Measurements from ENCODE around the gene NSD1. TPM values are rescaled to one million over a fixed set of nuclear protein-coding genes. Genes with fewer than 3 reads are reported as not detected.

The NSD1 gene
- total RNA-seq, 2 experiments from 2014 or later: 87.6 to 93.3 TPM

GRCh38 chr5:177128551-177128981 is 5.0 kb upstream of the NSD1 start:
- no peak for TF ChIP-seq CTCF (IDR thresholded peaks at IDR 0.05)
- peaks cover 31% of the 10 kb centered on the region for H3K4me1 ChIP-seq (ENCODE audit: insufficient read depth, low read length)
- H3K9me3 Mint-ChIP-seq: no peaks in the 10 kb centered on the region
- H3K27ac ChIP-seq (ENCODE audit: low read depth in 1 of 2, low read length in 2 of 2): no peak overlapping the region
- peak overlapping the region; percentile 44 for H3K4me3 Mint-ChIP-seq
- no peaks in the 10 kb centered on the region for H3K27me3 Mint-ChIP-seq
- ChIA-PET POLR2A (interaction anchor here (0.6 kb wide), 1 partner anchor 10 kb away, joined by 3 read pairs; no protein-coding TSS in a partner anchor), CTCF (interaction anchor here (0.6 to 1.8 kb wide), 4 partner anchors 15 to 66 kb away, joined by 3 to 8 read pairs (median 3); no protein-coding TSS in a partner anchor)
- DNase-seq: peak in 4 of 14 experiments; percentile 44 to 71 (median 53)
- intact Hi-C loops (cut with DNase I, micrococcal nuclease): no loop called here
- H3K27me3 ChIP-seq (ENCODE audit: control insufficient read depth in 1 of 2, insufficient read depth in 2 of 2, low read length in 2 of 2): no peaks in the 10 kb centered on the region
- no peak overlapping the region for H3K4me3 ChIP-seq (ENCODE audit: low read length)
- peaks cover 7% of the 10 kb centered on the region for H3K36me3 Mint-ChIP-seq (ENCODE audit: low read depth)
- no peaks in the 10 kb centered on the region for H3K9me3 ChIP-seq (ENCODE audit: control insufficient read depth in 1 of 2, insufficient read depth in 1 of 2, low read length in 2 of 2)
- no peaks in the 10 kb centered on the region for H3K36me3 ChIP-seq (ENCODE audit: insufficient read depth, low read length)
- peaks cover 43% of the 10 kb centered on the region for H3K4me1 Mint-ChIP-seq (ENCODE audit: low read depth)
- peak overlapping the region; percentile 92 for H3K27ac Mint-ChIP-seq
- no peak for ATAC-seq (ENCODE audit: poor library complexity)

- no peak for DNase-seq
- no peak for TF ChIP-seq CTCF (IDR thresholded peaks at IDR 0.05)
- peaks cover 6% of the 10 kb centered on the region for H3K36me3 ChIP-seq (ENCODE audit: insufficient read depth, low read length)
- Mint-ChIP-seq H3K4me3 (peak overlapping the region; percentile 68), H3K36me3 (ENCODE audit: low read depth) (peaks cover 18% of the 10 kb centered on the region), H3K27ac (peak overlapping the region; percentile 92), H3K4me1 (ENCODE audit: low read depth) (peaks cover 49% of the 10 kb centered on the region), H3K27me3 (no peaks in the 10 kb centered on the region), H3K9me3 (no peaks in the 10 kb centered on the region)
- H3K4me1 ChIP-seq (ENCODE audit: insufficient read depth, low read length): peaks cover 39% of the 10 kb centered on the region
- no peaks in the 10 kb centered on the region for H3K27me3 ChIP-seq (ENCODE audit: control insufficient read depth in 1 of 2, insufficient read depth in 2 of 2, low read length in 2 of 2)
- no peak overlapping the region for H3K27ac ChIP-seq (ENCODE audit: low read depth in 1 of 2, low read length in 2 of 2)
- intact Hi-C loops (cut with DNase I, micrococcal nuclease): loop anchor here in 1 of 2 experiments (1.0 to 10.0 kb wide), 6 partner anchors 12 to 1497 kb away; partner anchors contain the start of genes CLK4, LMAN2, PRELID1 and RAB24
- ChIA-PET CTCF (interaction anchor here (1.0 kb wide), 1 partner anchor 10 kb away, joined by 3 read pairs; no protein-coding TSS in a partner anchor), POLR2A (no interaction called here)
- no peak for ATAC-seq (ENCODE audit: poor library complexity)
- no peak overlapping the region for H3K4me3 ChIP-seq (ENCODE audit: low read length)
- no peaks in the 10 kb centered on the region for H3K9me3 ChIP-seq (ENCODE audit: control insufficient read depth in 1 of 2, insufficient read depth in 1 of 2, low read length in 2 of 2)
Measured at GRCh38 chr5:177130211-177131018, 3.2 kb upstream of the NSD1 start.

GRCh38 chr5:177131019-177131320 is 2.6 kb upstream of the NSD1 start:
- H3K36me3 ChIP-seq (ENCODE audit: insufficient read depth, low read length): peaks cover 11% of the 10 kb centered on the region
- no peak for DNase-seq
- no peak for ATAC-seq (ENCODE audit: poor library complexity)
- no peak overlapping the region for H3K4me3 ChIP-seq (ENCODE audit: low read length)
- Mint-ChIP-seq H3K9me3 (no peaks in the 10 kb centered on the region), H3K4me1 (ENCODE audit: low read depth) (peaks cover 54% of the 10 kb centered on the region), H3K4me3 (peak overlapping the region; percentile 88), H3K27ac (peak overlapping the region; percentile 92), H3K36me3 (ENCODE audit: low read depth) (peaks cover 23% of the 10 kb centered on the region), H3K27me3 (no peaks in the 10 kb centered on the region)
- no peak overlapping the region for H3K27ac ChIP-seq (ENCODE audit: low read depth in 1 of 2, low read length in 2 of 2)
- no peaks in the 10 kb centered on the region for H3K27me3 ChIP-seq (ENCODE audit: control insufficient read depth in 1 of 2, insufficient read depth in 2 of 2, low read length in 2 of 2)
- H3K9me3 ChIP-seq (ENCODE audit: control insufficient read depth in 1 of 2, insufficient read depth in 1 of 2, low read length in 2 of 2): no peaks in the 10 kb centered on the region
- CTCF ChIA-PET: interaction anchor here (1.0 kb wide), 1 partner anchor 9 kb away, joined by 3 read pairs; no protein-coding TSS in a partner anchor
- no peak for TF ChIP-seq CTCF (IDR thresholded peaks at IDR 0.05)
- peaks cover 42% of the 10 kb centered on the region for H3K4me1 ChIP-seq (ENCODE audit: insufficient read depth, low read length)
- POLR2A ChIA-PET: interaction anchor here (4.1 kb wide), 1 partner anchor 16 kb away, joined by 31 read pairs; no protein-coding TSS in a partner anchor
- intact Hi-C loops (cut with DNase I, micrococcal nuclease): loop anchor here in 1 of 2 experiments (1.0 to 10.0 kb wide), 6 partner anchors 13 to 1496 kb away; partner anchors contain the start of genes CLK4, LMAN2, PRELID1 and RAB24

All from CD4-positive, alpha-beta T cell (primary cell).